ENCODE results near the gene ZNF536. TPM values are rescaled to one million over a fixed set of nuclear protein-coding genes. Genes with fewer than 3 reads are reported as not detected.

The ZNF536 gene
- total RNA-seq, 3 donors from 2014 or later, result 1.3 to 7.3 (median 1.3) TPM

DNA sequence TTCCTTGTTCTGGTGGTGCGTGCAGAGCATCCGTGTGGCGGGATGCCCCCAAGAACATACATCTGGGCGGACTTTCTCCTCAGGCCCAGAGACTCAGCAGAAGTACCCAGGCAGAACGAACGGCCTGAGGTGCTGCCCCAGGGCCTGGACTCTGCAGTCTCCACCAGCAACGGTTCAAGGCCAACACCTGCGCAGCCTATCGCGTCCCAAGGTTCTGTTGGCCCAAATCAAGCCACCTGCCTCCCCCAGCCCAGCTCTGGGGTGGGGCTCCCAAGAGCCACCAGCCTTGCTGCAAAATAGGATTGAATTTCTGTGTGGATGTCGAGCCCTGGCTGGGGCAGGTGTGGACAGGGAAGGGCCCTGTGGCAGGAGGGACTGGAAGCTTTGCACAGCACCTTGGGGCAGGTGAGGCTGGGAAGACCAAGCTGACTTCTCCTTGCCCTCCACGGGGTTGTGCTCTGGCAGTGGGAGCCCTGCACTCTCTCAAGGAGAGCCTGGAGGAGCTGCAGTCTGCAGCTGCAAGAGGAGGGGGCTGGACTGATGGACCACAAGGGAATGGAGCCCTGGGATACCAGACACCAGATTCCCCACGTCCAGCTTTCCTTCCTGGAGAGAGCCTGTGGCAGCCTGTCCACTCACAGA, 146.9 kb downstream of the ZNF536 start:
- DNase-seq (no peak), ATAC-seq (no peak)
- Histone ChIP-seq H3K4me1 (ENCODE audit: low read depth) (no peaks in the 10 kb centered on the region), H3K4me3 (no peak overlapping the region), H3K36me3 (ENCODE audit: low read depth) (no peaks in the 10 kb centered on the region), H3K9me3 (no peaks in the 10 kb centered on the region)
- intact Hi-C loops (cut with DNase I, micrococcal nuclease), result no loop called here
- TF ChIP-seq, protein P1, sequence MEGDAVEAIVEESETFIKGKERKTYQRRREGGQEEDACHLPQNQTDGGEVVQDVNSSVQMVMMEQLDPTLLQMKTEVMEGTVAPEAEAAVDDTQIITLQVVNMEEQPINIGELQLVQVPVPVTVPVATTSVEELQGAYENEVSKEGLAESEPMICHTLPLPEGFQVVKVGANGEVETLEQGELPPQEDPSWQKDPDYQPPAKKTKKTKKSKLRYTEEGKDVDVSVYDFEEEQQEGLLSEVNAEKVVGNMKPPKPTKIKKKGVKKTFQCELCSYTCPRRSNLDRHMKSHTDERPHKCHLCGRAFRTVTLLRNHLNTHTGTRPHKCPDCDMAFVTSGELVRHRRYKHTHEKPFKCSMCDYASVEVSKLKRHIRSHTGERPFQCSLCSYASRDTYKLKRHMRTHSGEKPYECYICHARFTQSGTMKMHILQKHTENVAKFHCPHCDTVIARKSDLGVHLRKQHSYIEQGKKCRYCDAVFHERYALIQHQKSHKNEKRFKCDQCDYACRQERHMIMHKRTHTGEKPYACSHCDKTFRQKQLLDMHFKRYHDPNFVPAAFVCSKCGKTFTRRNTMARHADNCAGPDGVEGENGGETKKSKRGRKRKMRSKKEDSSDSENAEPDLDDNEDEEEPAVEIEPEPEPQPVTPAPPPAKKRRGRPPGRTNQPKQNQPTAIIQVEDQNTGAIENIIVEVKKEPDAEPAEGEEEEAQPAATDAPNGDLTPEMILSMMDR (IDR thresholded peaks at IDR 0.05), result no peak

DNA sequence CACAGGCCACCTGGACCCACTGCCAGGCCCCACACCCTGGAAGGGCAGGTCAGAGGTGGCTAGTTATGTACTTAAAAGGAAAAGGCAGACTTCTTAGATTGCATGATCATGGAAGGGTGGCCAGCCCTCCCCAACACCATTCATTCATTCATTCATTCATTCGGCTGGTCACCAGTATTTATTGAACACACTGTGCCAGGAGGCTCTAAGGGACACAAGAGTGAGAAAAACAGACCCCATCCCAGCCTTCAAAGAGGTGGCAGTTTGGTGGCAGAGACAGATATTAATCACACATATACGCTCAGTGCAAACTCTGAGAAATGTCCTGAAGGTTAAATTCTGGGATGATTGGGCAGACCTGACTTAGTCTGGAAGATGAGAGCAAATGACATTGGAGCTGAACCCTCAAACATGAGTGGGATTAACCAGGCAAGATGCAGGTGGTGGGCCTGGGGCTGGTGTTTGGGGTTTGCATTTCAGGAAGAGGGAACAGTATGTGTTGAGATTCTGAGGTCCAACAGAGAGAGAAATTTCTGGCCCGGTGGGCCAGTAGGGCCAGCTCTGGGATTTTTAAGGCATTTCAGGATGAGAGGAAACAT, 147.5 kb downstream of the ZNF536 start:
- no peaks in the 10 kb centered on the region for H3K9me3 ChIP-seq
- DNase-seq (no peak), ATAC-seq (no peak)
- H3K4me1 ChIP-seq (ENCODE audit: low read depth), result no peaks in the 10 kb centered on the region
- H3K36me3 ChIP-seq (ENCODE audit: low read depth), result no peaks in the 10 kb centered on the region
- intact Hi-C loops (cut with DNase I, micrococcal nuclease), result no loop called here
- no peak overlapping the region for H3K4me3 ChIP-seq
- TF ChIP-seq, protein P1 (IDR thresholded peaks at IDR 0.05), result no peak

DNA sequence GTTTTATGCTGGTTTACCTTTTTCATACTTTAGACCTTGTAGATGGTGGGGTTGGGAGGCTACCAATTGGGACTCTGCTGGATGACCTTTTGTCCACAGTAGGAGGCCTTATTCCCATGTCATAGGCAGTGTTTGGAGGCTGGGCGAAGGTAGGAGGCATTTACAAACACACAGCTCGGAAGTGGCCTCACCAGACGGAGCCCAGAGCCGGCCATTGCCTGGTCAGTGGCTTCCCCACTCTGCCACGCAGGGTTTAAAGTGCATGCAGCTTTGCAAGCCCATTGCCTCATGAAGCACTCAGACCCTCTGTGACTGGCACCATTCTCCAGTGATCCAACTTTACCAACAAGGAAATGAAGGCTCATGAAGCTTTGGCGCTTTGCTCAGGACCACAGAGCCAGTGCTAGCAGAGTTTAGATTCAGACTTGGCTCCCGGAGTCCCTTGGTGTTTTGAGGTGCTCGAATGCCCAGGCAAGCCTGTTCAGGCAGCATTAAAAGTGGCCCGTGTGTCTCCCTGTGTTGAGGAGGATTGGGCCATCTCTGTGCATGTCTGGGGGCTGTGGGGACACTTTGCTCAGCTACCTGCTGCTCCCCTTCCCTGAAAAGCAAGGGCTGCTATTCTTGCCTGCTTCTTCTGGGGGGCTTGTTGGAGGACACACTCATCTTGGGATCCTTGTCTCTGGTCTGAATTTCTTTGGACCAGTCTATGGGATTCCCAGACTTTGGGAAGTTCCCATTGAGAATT, 148.7 kb downstream of the ZNF536 start:
- intact Hi-C loops (cut with DNase I, micrococcal nuclease), result no loop called here
- no peak for ATAC-seq
- TF ChIP-seq, protein P1 (IDR thresholded peaks at IDR 0.05), result no peak

DNA sequence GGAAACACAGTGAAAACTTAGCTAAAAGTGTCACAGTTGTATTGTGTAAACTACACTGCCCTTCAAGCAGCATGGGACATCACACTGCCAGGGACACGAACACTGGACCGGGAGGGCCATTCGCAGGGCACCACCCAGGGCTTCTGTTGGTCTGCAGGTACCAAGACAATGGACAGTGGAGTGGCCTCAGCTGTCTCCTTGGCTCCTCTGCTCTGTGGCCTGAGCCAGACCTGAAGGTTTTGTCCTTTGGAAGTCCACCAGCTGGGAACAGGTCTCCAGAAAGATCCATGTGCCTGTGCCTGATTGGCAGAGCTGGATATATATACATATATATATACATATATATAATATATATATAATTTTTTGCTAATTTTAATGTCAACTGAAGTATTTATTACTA, 149.8 kb downstream of the ZNF536 start:
- ATAC-seq (no peak), DNase-seq (no peak)
- H3K4me3 ChIP-seq, result no peak overlapping the region
- TF ChIP-seq, protein P1 (IDR thresholded peaks at IDR 0.05), result no peak
- H3K36me3 ChIP-seq (ENCODE audit: low read depth), result no peaks in the 10 kb centered on the region
- no peaks in the 10 kb centered on the region for H3K9me3 ChIP-seq
- H3K4me1 ChIP-seq (ENCODE audit: low read depth), result no peaks in the 10 kb centered on the region
- intact Hi-C loops (cut with DNase I, micrococcal nuclease), result no loop called here

More for the DNA sequence above, 148.7 kb downstream of the ZNF536 start:
- Histone ChIP-seq H3K4me3 (no peak overlapping the region), H3K36me3 (ENCODE audit: low read depth) (no peaks in the 10 kb centered on the region), H3K9me3 (no peaks in the 10 kb centered on the region), H3K4me1 (ENCODE audit: low read depth) (no peaks in the 10 kb centered on the region)
- no peak for DNase-seq

DNA sequence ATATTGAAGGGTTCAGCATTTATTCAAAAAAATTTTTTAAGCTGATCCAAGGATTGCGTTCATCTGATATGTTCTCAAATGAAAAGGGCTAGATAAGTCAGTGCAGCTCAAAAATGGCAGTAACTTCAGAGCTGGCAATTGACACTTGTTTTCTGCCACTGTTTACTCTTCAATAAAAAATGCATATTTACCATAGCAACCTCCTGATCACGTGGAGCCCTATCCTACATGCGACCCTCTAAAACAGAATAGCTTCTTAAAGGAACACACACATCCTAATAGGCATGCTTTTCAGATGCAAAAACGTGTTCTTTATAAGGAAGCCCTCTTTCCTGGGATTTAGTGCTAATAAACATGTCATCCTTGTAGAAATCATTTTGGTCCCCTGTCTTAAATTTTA, 150.2 kb downstream of the ZNF536 start:
- intact Hi-C loops (cut with DNase I, micrococcal nuclease), result no loop called here
- H3K4me1 ChIP-seq (ENCODE audit: low read depth), result no peaks in the 10 kb centered on the region
- DNase-seq (no peak), ATAC-seq (no peak)
- TF ChIP-seq, protein P1 (IDR thresholded peaks at IDR 0.05), result no peak
- H3K9me3 ChIP-seq, result no peaks in the 10 kb centered on the region
- no peaks in the 10 kb centered on the region for H3K36me3 ChIP-seq (ENCODE audit: low read depth)
- no peak overlapping the region for H3K4me3 ChIP-seq

Measured in mucosa of descending colon (tissue), 3 donors.